ENCODE results near the gene THSD4.

- TF ChIP-seq CTCF (IDR thresholded peaks at IDR 0.05) (no peak), TCF7L2 (IDR thresholded peaks at IDR 0.05; ENCODE audit: low read depth, low read length) (no peak)
These were observed 608.1 kb downstream of the THSD4 start for GRCh38 chr15:71723344-71723743.
